K562 (cell line): ENCODE results near the gene OST4. TPM values are rescaled to one million over a fixed set of nuclear protein-coding genes. Genes with fewer than 3 reads are reported as not detected.

ENCODE experiments used
- NEUROD1 ChIP-seq: fragments of 150-350 bp; IDR thresholded peaks from 2 replicates; pipeline ENCODE4 v1.6.1; 2014; ENCODE audit warnings: borderline replicate concordance, low read length, low read depth; ENCODE audit not compliant: partially characterized antibody
- SAFB ChIP-seq: fragments of 200-400 bp; formaldehyde crosslinking; IDR thresholded peaks from 2 replicates; pipeline ENCODE4 v1.6.1; 2017; ENCODE audit warnings: low read depth, low read length, borderline replicate concordance
- TAF9B ChIP-seq: fragments of 450-650 bp; IDR thresholded peaks from 2 replicates; pipeline ENCODE4 v1.6.1; 2018; ENCODE audit warnings: mild to moderate bottlenecking; ENCODE audit not compliant: partially characterized antibody
- polyA plus RNA-seq, 8 experiments: library from polyadenylated mRNA; depleted of rRNA in 4 of 8; stranded (reverse) in 5 of 8; unstranded in 3 of 8; fragments of >200 nt; fragmentation: Nextera tagmentation in 2 of 8; fragmentation: Illumina TruSeq in 1 of 8; extraction: Ambion mirVana in 2 of 8; extraction: Trizol in 1 of 8; gene quantifications; 2 replicates each; pipeline versions ENCODE4 v1.2.1 to v1.2.3, GENCODE V29; 2011 to 2014; ENCODE audit warnings: inconsistent platforms in 1 of 8, missing spikeins in 1 of 8
- total RNA-seq, 7 experiments: library from RNA; depleted of rRNA in 6 of 7; stranded (reverse); fragments of >200 nt in 6 of 7; fragmentation: Illumina TruSeq in 2 of 7; extraction: Trizol in 2 of 7; gene quantifications; 2 replicates each; pipeline versions ENCODE4 v1.2.1 to v1.2.3, GENCODE V29; 2011 to 2021; ENCODE audit warnings: low replicate concordance in 1 of 7
- TF ChIP-seq, protein P1 (sequence below), 2 experiments: fragments of 450-650 bp in 1 of 2; sonication (generic) in 1 of 2; formaldehyde crosslinking in 1 of 2; IDR thresholded peaks; 2 replicates each; pipeline versions ENCODE4 v1.7.1 to v1.9.0; 2016 to 2022; ENCODE audit warnings: inconsistent platforms in 1 of 2, mild to moderate bottlenecking in 1 of 2, missing genetic modification reagents in 1 of 2
- TF ChIP-seq, protein P2 (sequence below): fragments of 450-650 bp; IDR thresholded peaks from 2 replicates; pipeline ENCODE4 v1.6.1; 2016; ENCODE audit warnings: mild to moderate bottlenecking
- TF ChIP-seq, protein P3 (sequence below), 2 experiments: fragments of 450-650 bp; IDR thresholded peaks; 2 replicates each; pipeline ENCODE4 v1.6.1; 2016; ENCODE audit warnings: mild to moderate bottlenecking in 2 of 2, borderline replicate concordance in 1 of 2, low read depth in 1 of 2, moderate library complexity in 1 of 2

Gene OST4
- total and polyA plus RNA-seq, 9 of the 15 experiments (the other 6 are each of a cell fraction or from before 2014, with no cell fraction given) = 186 to 1,155 (median 355) TPM

DNA sequence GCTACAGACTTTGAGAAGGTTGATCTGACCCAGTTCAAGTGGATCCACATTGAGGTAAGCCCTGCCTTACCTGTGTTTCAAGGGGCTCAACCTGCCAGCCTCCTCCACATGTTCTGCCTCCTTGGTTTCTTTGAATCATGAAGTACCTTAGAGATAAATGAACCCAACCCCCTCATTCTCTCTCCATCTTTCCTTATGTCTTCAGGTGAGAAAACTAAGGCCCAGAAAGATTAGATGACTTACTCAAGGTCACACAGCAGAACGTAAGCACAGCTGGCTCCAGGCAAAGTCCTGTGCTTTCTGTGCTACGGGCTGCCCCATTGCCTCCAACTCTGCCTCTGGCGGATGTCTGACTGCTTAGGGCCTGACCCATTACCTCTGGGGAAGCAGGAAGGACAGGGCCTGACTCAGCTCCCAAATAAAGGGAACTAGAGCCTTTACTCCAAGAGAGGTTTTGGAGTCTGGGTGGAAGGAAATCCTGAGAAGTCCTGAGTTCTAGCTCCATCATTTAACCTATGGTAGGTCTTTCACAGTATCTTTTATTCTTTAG is 25.4 kb upstream of the OST4 start (continued):
- TF ChIP-seq, protein P1, sequence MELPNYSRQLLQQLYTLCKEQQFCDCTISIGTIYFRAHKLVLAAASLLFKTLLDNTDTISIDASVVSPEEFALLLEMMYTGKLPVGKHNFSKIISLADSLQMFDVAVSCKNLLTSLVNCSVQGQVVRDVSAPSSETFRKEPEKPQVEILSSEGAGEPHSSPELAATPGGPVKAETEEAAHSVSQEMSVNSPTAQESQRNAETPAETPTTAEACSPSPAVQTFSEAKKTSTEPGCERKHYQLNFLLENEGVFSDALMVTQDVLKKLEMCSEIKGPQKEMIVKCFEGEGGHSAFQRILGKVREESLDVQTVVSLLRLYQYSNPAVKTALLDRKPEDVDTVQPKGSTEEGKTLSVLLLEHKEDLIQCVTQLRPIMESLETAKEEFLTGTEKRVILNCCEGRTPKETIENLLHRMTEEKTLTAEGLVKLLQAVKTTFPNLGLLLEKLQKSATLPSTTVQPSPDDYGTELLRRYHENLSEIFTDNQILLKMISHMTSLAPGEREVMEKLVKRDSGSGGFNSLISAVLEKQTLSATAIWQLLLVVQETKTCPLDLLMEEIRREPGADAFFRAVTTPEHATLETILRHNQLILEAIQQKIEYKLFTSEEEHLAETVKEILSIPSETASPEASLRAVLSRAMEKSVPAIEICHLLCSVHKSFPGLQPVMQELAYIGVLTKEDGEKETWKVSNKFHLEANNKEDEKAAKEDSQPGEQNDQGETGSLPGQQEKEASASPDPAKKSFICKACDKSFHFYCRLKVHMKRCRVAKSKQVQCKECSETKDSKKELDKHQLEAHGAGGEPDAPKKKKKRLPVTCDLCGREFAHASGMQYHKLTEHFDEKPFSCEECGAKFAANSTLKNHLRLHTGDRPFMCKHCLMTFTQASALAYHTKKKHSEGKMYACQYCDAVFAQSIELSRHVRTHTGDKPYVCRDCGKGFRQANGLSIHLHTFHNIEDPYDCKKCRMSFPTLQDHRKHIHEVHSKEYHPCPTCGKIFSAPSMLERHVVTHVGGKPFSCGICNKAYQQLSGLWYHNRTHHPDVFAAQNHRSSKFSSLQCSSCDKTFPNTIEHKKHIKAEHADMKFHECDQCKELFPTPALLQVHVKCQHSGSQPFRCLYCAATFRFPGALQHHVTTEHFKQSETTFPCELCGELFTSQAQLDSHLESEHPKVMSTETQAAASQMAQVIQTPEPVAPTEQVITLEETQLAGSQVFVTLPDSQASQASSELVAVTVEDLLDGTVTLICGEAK (IDR thresholded peaks at IDR 0.05) = no peak
- TF ChIP-seq, protein P1 (CRISPR knock-in tag; IDR thresholded peaks at IDR 0.05) = no peak
- TF ChIP-seq, protein P2, sequence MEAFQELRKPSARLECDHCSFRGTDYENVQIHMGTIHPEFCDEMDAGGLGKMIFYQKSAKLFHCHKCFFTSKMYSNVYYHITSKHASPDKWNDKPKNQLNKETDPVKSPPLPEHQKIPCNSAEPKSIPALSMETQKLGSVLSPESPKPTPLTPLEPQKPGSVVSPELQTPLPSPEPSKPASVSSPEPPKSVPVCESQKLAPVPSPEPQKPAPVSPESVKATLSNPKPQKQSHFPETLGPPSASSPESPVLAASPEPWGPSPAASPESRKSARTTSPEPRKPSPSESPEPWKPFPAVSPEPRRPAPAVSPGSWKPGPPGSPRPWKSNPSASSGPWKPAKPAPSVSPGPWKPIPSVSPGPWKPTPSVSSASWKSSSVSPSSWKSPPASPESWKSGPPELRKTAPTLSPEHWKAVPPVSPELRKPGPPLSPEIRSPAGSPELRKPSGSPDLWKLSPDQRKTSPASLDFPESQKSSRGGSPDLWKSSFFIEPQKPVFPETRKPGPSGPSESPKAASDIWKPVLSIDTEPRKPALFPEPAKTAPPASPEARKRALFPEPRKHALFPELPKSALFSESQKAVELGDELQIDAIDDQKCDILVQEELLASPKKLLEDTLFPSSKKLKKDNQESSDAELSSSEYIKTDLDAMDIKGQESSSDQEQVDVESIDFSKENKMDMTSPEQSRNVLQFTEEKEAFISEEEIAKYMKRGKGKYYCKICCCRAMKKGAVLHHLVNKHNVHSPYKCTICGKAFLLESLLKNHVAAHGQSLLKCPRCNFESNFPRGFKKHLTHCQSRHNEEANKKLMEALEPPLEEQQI = no peak
- TF ChIP-seq NEUROD1 = no peak
- TF ChIP-seq TAF9B = no peak
- TF ChIP-seq SAFB = no peak
- TF ChIP-seq, protein P3, sequence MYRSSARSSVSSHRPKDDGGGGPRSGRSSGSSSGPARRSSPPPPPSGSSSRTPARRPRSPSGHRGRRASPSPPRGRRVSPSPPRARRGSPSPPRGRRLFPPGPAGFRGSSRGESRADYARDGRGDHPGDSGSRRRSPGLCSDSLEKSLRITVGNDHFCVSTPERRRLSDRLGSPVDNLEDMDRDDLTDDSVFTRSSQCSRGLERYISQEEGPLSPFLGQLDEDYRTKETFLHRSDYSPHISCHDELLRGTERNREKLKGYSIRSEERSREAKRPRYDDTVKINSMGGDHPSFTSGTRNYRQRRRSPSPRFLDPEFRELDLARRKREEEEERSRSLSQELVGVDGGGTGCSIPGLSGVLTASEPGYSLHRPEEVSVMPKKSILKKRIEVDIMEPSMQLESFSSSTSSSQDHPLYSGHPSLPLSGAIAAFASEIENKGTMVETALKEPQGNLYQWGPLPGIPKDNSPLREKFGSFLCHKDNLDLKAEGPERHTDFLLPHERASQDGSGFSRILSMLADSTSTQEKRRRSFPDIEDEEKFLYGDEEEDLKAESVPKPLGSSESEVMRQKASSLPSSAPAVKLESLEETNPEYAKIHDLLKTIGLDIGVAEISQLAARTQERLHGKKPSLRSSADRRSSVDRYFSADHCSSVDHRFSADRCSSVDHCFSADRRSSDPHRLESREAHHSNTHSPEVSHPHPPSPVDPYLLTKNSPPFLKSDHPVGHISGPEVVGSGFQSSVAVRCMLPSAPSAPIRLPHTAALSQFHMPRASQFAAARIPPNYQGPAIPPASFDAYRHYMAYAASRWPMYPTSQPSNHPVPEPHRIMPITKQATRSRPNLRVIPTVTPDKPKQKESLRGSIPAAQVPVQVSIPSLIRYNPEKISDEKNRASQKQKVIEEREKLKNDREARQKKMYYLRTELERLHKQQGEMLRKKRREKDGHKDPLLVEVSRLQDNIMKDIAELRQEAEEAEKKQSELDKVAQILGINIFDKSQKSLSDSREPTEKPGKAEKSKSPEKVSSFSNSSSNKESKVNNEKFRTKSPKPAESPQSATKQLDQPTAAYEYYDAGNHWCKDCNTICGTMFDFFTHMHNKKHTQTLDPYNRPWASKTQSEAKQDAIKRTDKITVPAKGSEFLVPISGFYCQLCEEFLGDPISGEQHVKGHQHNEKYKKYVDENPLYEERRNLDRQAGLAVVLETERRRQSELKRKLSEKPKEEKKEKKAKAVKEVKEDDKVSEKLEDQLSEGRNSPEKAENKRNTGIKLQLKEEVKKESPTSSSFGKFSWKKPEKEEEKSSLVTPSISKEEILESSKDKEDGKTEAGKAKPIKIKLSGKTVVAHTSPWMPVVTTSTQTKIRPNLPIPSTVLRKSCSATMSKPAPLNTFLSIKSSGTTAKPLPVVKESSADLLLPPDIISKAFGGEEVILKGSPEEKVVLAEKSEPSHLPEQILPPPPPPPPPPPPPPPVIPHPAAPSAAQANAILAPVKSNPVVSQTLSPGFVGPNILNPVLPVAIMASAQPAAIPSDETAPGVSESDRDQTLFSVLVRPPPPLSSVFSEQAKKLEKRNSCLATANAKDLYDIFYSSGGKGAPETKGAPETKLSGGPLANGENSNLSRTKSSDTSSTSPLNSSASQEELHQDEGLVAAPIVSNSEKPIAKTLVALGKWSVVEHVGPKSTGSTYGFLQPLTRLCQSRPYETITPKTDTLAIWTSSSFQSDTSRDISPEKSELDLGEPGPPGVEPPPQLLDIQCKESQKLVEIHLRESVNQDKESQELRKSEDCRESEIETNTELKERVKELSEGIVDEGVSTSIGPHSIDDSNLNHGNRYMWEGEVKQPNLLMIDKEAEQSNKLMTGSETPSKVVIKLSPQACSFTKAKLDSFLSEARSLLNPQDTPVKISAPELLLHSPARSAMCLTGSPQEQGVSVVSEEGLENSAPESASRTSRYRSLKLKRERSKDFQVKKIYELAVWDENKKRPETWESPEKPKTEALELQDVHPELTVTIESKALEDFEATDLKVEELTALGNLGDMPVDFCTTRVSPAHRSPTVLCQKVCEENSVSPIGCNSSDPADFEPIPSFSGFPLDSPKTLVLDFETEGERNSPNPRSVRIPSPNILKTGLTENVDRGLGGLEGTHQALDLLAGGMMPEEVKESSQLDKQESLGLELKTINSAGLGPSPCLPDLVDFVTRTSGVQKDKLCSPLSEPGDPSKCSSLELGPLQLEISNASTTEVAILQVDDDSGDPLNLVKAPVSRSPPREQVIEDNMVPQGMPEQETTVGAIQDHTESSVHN (IDR thresholded peaks at IDR 0.05; ENCODE audit: borderline replicate concordance in 1 of 2, low read depth in 1 of 2) = no peak
